ENCODE results near the gene LRRC36. TPM values are rescaled to one million over a fixed set of nuclear protein-coding genes. Genes with fewer than 3 reads are reported as not detected.

The LRRC36 gene
- total and polyA plus RNA-seq, 2 of the 8 experiments (the other 6 are each of a cell fraction or from before 2014, with no cell fraction given) = 0.15 TPM; not detected in 1

- TF ChIP-seq SP2 (IDR thresholded peaks at IDR 0.05; ENCODE audit: low read length) (no peak), MAFK (IDR thresholded peaks at IDR 0.05; ENCODE audit: low read depth, low read length) (no peak), PHF8 (conservative IDR thresholded peaks at IDR 0.05; ENCODE audit: low read depth, low read length) (no peak), ATF3 (IDR thresholded peaks at IDR 0.05; ENCODE audit: insufficient read depth, low read depth, low read length) (no peak)
Measured at GRCh38 chr16:67281536-67282446, 44.8 kb upstream of the LRRC36 start (continued).
